Activated T-helper 1 cell treated with anti-CD3 and anti-CD28 coated beads, Interleukin-12 subunit alpha, Interleukin-12 subunit beta, Interleukin-2, Interleukin-4 antibody, amounts not matched to agents 30 ng/mL and 10 ng/mL and 1 ng/mL, durations not matched to agents 14 hours and 24 hours and 36 hours (primary cell): ENCODE results near the gene SYNGR2. TPM values are rescaled to one million over a fixed set of nuclear protein-coding genes. Genes with fewer than 3 reads are reported as not detected.

Experiments used
- DNase-seq: peaks from one replicate; pipeline ENCODE4 v3.0.0; 2021; ENCODE audit warnings: low spot score
- H3K27ac Mint-ChIP-seq: one replicate; pipeline ENCODE4 v1.8.0; 2021; ENCODE audit warnings: mild to moderate bottlenecking, mixed read lengths
- H3K27me3 Mint-ChIP-seq: one replicate; pipeline ENCODE4 v1.8.0; 2022; ENCODE audit warnings: mild to moderate bottlenecking, moderate library complexity, mixed read lengths; ENCODE audit not compliant: insufficient read depth
- H3K36me3 Mint-ChIP-seq: one replicate; pipeline ENCODE4 v1.8.0; 2021; ENCODE audit warnings: low read depth, mixed read lengths
- H3K4me1 Mint-ChIP-seq: one replicate; pipeline ENCODE4 v1.8.0; 2021; ENCODE audit warnings: low read depth, mixed read lengths
- H3K4me3 Mint-ChIP-seq: one replicate; pipeline ENCODE4 v1.8.0; 2021; ENCODE audit warnings: mild to moderate bottlenecking, moderate library complexity, mixed read lengths
- H3K9me3 Mint-ChIP-seq: one replicate; pipeline ENCODE4 v1.8.0; 2021; ENCODE audit warnings: mixed read lengths
- intact Hi-C: fragments of 100-400 bp; cut with micrococcal nuclease; formaldehyde crosslinking; loops from one replicate; pipeline ENCODE4 v1.15.1; 2024
- total RNA-seq: library from RNA; stranded (reverse); gene quantifications from 2 replicates; pipeline ENCODE4 v1.2.3, GENCODE V29; 2022

The SYNGR2 gene
- total RNA-seq, 1 donor from 2014 or later: 131 TPM

DNA sequence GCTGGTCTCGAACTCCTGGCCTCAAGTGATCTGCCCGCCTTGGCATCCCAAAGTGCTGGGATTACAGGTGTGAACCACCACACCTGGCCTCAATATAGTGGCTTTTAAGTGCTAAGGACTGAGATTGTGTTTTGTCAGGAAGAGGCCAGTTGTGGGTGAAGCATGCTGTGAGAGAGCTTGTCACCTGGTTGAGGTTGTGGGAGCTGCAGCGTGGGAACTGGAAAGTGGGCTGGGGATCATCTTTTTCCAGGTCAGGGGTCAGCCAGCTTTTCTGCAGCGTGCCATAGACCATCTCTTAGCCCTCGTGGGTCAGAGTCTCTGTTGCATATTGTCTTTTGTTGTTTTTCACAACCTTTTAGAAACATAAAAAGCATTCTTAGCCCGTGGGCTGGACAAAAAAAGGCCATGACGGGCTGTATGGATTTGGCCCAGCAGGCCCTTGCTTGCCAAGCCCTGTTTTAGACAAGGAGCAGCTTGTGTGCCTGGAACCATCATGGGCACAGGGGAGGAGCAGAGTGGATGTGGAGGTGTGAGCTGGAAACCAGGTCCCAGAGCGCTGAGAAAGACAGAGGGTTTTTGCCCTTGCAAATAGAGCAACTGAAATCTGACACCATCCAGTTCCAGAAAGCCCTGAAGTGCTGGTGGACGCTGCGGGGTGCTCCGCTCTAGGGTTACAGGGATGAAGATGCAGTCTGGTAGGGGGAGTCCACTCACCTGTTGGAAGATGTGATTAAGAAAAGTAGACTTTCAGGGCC, 51.2 kb downstream of the SYNGR2 start:
- H3K9me3 Mint-ChIP-seq: no peaks in the 10 kb centered on the region
- intact Hi-C loops: no loop called here
- DNase-seq: no peak
- peaks cover 15% of the 10 kb centered on the region for H3K4me1 Mint-ChIP-seq
- H3K27ac Mint-ChIP-seq: peak overlapping the region; percentile 18
- H3K27me3 Mint-ChIP-seq: no peaks in the 10 kb centered on the region
- H3K4me3 Mint-ChIP-seq: no peak overlapping the region
- peaks cover 27% of the 10 kb centered on the region for H3K36me3 Mint-ChIP-seq

Other genes with a start within 250 kb of the SYNGR2 start
- 15.5 and 19.6 TPM in 2 replicates for gene TNRC6C, start 209.9 kb upstream of the SYNGR2 start, total RNA-seq
- 265 and 268 TPM in 2 replicates for gene TMC6, start 39.8 kb upstream of the SYNGR2 start, total RNA-seq
- 234 and 239 TPM in 2 replicates for gene TMC8, start 37.8 kb upstream of the SYNGR2 start, total RNA-seq
- not detected in 2 replicates for gene C17orf99, start 22.2 kb upstream of the SYNGR2 start, total RNA-seq
- 65.8 and 66.8 TPM in 2 replicates for gene TK1, start 18.5 kb downstream of the SYNGR2 start, total RNA-seq
- gene AFMID, start 18.8 kb downstream of the SYNGR2 start, total RNA-seq: 26.2 and 27.7 TPM in 2 replicates
- gene BIRC5, start 45.7 kb downstream of the SYNGR2 start, total RNA-seq: 39.4 and 39.6 TPM in 2 replicates
- not detected in 2 replicates for gene TMEM235, start 63.0 kb downstream of the SYNGR2 start, total RNA-seq
- gene SOCS3, start 191.5 kb downstream of the SYNGR2 start, total RNA-seq: 75.4 and 76.3 TPM in 2 replicates
- 71.9 and 73.5 TPM in 2 replicates for gene PGS1, start 210.1 kb downstream of the SYNGR2 start, total RNA-seq